ENCODE results near the gene PLVAP. TPM values are rescaled to one million over a fixed set of nuclear protein-coding genes. Genes with fewer than 3 reads are reported as not detected.

Gene PLVAP
- total and polyA plus RNA-seq, 9 of the 15 experiments (the other 6 are each of a cell fraction or from before 2014, with no cell fraction given): 0.09 to 0.84 (median 0.51) TPM; not detected in 4

DNA sequence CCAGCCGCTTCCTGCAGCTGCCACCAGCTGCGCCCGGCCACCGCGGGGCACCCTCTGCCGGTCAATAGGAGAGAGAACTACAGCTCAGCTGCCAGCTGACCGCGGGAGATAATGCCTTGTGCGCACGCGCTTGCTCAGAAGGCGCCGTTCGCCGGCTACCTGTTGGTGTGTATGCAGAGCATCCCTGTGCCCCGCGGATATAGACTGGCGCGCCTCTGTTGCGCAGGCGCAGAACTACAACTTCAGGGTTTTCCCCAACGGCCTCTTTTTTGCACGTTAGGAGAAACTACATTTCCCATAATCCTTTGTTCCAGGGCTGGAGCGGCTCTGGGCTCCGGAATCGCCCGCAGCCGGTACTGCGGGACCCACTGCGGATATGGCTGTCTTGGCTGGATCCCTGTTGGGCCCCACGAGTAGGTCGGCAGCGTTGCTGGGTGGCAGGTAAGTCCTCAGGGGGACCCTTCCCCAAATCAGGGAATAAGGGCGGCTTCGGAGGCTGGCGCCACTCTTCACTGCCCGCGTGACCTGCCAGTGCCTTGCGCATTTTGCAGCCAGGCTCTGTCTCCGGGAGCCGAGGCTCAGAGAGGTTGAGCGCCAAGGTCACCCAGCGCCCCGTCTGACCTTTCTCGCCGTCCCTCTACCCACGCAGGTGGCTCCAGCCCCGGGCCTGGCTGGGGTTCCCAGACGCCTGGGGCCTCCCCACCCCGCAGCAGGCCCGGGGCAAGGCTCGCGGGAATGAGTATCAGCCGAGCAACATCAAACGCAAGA is 71.4 kb downstream of the PLVAP start, which contains the start of gene MRPL34 (continued):
- TF ChIP-seq NR2C2 (CRISPR knock-in tag; IDR thresholded peaks at IDR 0.05): 0 out of 2 replicates have a peak, but pooled peaks have one; percentile 50
- TF ChIP-seq NR2C2 (tag; IDR thresholded peaks at IDR 0.05): peak; percentile 77
- TF ChIP-seq SIX5 (IDR thresholded peaks at IDR 0.05; ENCODE audit: borderline replicate concordance in 1 of 2, insufficient read depth in 1 of 2, low read depth in 1 of 2, low read length in 2 of 2): peak; percentile 42 to 49; a peak in 2 of 4 replicates
- TF ChIP-seq FOXP1 (CRISPR knock-in tag; IDR thresholded peaks at IDR 0.05): peak; percentile 27; the same call in 1 of the 2 replicates
- peak; percentile 47 for TF ChIP-seq ETV1 (tag; conservative IDR thresholded peaks at IDR 0.05; ENCODE audit: low read depth)
- TF ChIP-seq ZNF77 (CRISPR knock-in tag; IDR thresholded peaks at IDR 0.05): no peak
- TF ChIP-seq TAL1 (IDR thresholded peaks at IDR 0.05): 0 out of 2 replicates have a peak, but pooled peaks have one; percentile 8
- peak; percentile 22 for TF ChIP-seq U2AF1 (optimal IDR thresholded peaks at IDR 0.05; ENCODE audit: low read depth, low read length)
- TF ChIP-seq TFE3 (CRISPR knock-in tag; IDR thresholded peaks at IDR 0.05): peak; percentile 1; the same call in 1 of the 2 replicates
- TF ChIP-seq CHD2 (IDR thresholded peaks at IDR 0.05; ENCODE audit: low read depth, low read length): 0 out of 2 replicates have a peak, but pooled peaks have one; percentile 48
- TF ChIP-seq ATF1 (CRISPR knock-in tag; IDR thresholded peaks at IDR 0.05): no peak
- peak; percentile 37 for TF ChIP-seq ATF1 (tag; IDR thresholded peaks at IDR 0.05)
- TF ChIP-seq HDAC1 (IDR thresholded peaks at IDR 0.05): peak in 1 of 2 experiments; percentile 41; a peak in 1 of 4 replicates
- TF ChIP-seq, protein P1, sequence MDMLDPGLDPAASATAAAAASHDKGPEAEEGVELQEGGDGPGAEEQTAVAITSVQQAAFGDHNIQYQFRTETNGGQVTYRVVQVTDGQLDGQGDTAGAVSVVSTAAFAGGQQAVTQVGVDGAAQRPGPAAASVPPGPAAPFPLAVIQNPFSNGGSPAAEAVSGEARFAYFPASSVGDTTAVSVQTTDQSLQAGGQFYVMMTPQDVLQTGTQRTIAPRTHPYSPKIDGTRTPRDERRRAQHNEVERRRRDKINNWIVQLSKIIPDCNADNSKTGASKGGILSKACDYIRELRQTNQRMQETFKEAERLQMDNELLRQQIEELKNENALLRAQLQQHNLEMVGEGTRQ (CRISPR knock-in tag; IDR thresholded peaks at IDR 0.05): peak; percentile 81
- peak; percentile 78; the same call in 1 of the 2 replicates for TF ChIP-seq E2F3 (CRISPR knock-in tag; IDR thresholded peaks at IDR 0.05)
- peak; percentile 38 for TF ChIP-seq CCNT2 (IDR thresholded peaks at IDR 0.05; ENCODE audit: borderline replicate concordance, extremely low read depth, insufficient read length, low read depth, low read length)
- TF ChIP-seq, protein P2, sequence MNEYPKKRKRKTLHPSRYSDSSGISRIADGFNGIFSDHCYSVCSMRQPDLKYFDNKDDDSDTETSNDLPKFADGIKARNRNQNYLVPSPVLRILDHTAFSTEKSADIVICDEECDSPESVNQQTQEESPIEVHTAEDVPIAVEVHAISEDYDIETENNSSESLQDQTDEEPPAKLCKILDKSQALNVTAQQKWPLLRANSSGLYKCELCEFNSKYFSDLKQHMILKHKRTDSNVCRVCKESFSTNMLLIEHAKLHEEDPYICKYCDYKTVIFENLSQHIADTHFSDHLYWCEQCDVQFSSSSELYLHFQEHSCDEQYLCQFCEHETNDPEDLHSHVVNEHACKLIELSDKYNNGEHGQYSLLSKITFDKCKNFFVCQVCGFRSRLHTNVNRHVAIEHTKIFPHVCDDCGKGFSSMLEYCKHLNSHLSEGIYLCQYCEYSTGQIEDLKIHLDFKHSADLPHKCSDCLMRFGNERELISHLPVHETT (CRISPR knock-in tag; conservative IDR thresholded peaks at IDR 0.05 in 1 of 2, IDR thresholded peaks at IDR 0.05 in 1 of 2): 0 out of 4 replicates have a peak, but pooled peaks of 1 of the 2 experiments have one; percentile 30
- peak; percentile 44 to 65; a peak in 3 of 4 replicates for TF ChIP-seq MNT (conservative IDR thresholded peaks at IDR 0.05)
- 0 out of 2 replicates have a peak, but pooled peaks have one; percentile 50 for TF ChIP-seq TOE1 (IDR thresholded peaks at IDR 0.05; ENCODE audit: borderline replicate concordance)
- TF ChIP-seq TOE1 (CRISPR knock-in tag; IDR thresholded peaks at IDR 0.05; ENCODE audit: borderline replicate concordance, low read depth): no peak
- TF ChIP-seq TAF1 (IDR thresholded peaks at IDR 0.05; ENCODE audit: control insufficient read depth, extremely low read depth, insufficient read depth, low read length, severe bottlenecking): peak; percentile 71

Data from K562 (cell line).